Dermis blood vessel endothelial cell (primary cell): Measurements from ENCODE around the gene PHRF1. TPM values are rescaled to one million over a fixed set of nuclear protein-coding genes. Genes with fewer than 3 reads are reported as not detected.

Source experiments
- DNase-seq: peaks from one replicate; pipeline ENCODE4 v3.0.0; 2010
- total RNA-seq: library from RNA; depleted of rRNA; stranded (reverse); fragments of >200 nt; gene quantifications from 2 replicates; pipeline ENCODE4 v1.2.3, GENCODE V29; 2014

PHRF1 gene, protein sequence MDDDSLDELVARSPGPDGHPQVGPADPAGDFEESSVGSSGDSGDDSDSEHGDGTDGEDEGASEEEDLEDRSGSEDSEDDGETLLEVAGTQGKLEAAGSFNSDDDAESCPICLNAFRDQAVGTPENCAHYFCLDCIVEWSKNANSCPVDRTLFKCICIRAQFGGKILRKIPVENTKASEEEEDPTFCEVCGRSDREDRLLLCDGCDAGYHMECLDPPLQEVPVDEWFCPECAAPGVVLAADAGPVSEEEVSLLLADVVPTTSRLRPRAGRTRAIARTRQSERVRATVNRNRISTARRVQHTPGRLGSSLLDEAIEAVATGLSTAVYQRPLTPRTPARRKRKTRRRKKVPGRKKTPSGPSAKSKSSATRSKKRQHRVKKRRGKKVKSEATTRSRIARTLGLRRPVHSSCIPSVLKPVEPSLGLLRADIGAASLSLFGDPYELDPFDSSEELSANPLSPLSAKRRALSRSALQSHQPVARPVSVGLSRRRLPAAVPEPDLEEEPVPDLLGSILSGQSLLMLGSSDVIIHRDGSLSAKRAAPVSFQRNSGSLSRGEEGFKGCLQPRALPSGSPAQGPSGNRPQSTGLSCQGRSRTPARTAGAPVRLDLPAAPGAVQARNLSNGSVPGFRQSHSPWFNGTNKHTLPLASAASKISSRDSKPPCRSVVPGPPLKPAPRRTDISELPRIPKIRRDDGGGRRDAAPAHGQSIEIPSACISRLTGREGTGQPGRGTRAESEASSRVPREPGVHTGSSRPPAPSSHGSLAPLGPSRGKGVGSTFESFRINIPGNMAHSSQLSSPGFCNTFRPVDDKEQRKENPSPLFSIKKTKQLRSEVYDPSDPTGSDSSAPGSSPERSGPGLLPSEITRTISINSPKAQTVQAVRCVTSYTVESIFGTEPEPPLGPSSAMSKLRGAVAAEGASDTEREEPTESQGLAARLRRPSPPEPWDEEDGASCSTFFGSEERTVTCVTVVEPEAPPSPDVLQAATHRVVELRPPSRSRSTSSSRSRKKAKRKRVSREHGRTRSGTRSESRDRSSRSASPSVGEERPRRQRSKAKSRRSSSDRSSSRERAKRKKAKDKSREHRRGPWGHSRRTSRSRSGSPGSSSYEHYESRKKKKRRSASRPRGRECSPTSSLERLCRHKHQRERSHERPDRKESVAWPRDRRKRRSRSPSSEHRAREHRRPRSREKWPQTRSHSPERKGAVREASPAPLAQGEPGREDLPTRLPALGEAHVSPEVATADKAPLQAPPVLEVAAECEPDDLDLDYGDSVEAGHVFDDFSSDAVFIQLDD (N-terminal part only)
- 27.7 and 31.4 TPM in 2 replicates for total RNA-seq

DNA sequence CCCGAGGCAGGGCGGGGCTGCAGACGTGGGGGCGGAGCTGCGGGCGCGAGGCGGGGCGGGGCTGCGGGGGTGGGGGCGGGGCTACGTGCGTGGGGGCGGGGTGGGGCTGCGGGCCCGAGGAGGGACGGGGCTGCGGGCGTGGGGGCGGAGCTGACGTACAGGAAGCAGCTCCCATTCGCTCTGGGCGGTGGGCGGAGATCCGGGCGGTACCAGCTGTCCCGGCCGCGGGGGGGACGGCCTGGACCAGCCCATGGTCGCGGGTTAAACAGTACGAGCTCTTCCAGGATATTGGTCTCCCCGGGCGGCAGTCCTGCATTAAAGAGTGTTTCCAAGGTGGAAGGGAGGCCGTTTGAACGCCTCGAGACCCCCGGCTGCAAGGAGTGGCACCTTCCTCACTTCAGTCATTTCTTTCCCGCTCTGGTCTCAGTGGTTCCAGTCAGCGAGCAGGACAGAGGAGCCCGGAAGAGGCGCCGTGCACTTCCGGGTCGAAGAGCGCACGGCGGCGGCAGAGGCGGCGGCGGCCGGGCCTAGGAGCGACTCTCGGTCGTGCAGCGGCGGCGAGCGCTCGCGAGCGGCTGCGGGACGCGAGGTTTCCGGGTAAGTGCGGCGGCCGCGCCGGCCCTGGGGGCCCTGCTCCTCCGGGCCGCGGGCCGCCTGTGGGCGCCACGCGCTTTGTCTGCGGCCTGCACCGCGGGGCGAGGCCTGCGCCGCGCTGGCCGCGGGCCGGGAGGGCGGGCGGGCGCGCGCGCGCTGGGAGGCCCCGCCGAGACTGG, at the start of gene PHRF1:
Gene PHRF1 (plus strand): TSS at position 475 of the 773 bp plus-strand sequence. CDS start 5,043 bp downstream, outside the sequence.
- DNase-seq, result peak; percentile 96

DNA sequence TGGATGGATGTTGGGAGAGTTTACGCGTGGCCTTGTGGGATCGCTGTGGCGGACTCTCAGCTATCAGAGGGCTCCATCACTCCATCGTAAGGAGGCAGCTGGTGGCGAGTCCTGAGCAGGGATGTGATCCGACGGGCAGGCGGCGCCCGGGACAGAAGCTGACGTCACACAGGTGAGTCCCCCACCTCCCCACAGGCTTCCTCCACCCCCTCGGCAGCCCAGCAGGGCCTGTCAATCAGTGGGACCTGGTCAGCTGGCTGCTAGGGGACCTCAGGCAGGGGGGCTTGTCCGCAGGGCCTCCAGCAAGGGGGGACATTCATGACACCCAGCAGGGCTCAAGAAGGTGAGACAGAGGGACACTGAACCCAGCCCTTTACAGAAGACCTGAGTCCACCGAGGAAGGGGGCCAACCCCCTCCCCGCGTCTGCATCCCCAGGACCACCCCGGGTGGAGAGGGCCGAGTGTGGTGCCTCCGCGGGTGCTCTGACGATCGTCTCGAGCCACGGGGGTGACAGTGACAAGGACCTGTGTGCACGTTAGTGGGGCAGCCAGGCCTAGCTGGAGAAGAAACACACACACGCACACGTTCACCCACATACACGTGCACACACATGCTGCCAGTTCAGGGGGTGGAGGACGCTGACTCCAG, 48.0 kb upstream of the PHRF1 start:
- DNase-seq, result no peak

DNA sequence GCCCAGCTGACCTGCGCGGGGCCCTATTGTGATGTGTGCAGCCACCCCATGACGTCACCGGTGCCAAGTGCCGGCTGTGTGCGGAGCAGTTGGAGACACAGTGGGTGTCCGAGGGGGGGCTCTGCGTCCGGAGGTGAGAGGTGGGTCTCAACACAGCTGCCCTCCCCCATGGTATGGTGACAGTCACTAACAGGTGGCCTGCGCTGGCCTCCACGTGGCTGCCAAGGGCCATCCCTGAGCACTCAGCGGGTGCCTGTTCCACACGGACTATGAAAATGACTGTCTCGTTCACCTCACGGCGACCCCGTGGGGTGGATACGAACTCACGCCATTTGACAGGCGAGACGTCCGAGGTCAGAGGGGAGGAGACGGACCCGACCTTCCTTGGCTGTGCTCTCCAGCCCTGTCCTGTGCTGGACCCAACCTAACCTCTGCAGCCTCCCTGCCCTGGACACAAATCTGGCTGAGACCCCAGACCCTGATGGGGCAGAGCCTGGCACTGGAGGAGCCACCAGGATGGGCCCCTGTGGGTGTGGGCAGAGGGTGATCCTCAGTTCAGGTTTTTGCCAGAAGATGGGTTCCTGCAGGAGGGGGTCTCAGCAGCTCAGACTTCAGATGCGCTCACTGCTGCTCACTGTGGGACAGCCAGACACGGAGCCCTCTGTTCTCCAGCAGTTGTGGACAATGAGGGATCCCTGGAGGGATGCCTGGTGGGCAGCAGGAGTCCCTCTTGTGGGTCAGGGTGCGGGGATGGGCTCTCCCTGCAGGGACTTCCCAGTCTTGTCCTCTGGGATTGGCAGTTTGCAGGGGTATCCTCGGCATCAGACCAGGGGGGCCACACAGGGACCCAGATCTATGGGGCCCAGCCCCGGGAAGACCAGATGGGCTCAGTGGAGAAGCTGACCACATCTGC, 47.2 kb upstream of the PHRF1 start:
- DNase-seq, result no peak

DNA sequence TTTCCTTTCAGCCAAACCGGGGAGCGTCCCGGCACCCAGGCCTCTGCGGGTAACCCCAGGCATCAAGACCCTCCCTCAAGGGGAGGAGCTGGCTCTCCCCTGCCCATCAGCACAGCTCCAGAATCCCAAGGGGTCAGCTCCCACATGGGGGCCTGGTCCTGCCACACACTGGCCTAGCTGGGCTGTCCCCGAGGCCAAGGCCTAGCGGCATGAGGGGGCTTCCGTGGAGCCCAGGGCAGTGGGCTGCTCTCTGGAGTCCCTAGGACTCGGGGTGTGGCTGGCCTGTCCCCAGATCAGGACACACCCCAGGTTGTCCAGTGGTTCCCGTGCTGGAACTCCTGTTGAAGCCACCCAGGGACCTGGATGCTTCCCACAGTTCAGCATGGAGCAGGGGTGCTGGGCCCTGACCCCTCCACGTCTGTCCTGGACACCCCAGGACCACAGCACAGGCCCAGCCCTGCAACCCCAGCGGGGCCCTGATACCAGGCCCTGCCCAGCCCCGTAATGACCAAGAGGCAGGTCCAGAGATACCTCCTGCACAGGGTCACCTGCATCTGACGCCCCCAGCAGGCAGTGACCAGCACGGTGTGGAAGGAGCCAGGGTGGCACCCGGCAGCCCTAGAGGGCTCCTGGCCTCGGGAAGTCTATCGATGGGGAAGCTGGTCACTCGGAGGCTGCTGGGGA, 46.4 kb upstream of the PHRF1 start:
- no peak for DNase-seq

DNA sequence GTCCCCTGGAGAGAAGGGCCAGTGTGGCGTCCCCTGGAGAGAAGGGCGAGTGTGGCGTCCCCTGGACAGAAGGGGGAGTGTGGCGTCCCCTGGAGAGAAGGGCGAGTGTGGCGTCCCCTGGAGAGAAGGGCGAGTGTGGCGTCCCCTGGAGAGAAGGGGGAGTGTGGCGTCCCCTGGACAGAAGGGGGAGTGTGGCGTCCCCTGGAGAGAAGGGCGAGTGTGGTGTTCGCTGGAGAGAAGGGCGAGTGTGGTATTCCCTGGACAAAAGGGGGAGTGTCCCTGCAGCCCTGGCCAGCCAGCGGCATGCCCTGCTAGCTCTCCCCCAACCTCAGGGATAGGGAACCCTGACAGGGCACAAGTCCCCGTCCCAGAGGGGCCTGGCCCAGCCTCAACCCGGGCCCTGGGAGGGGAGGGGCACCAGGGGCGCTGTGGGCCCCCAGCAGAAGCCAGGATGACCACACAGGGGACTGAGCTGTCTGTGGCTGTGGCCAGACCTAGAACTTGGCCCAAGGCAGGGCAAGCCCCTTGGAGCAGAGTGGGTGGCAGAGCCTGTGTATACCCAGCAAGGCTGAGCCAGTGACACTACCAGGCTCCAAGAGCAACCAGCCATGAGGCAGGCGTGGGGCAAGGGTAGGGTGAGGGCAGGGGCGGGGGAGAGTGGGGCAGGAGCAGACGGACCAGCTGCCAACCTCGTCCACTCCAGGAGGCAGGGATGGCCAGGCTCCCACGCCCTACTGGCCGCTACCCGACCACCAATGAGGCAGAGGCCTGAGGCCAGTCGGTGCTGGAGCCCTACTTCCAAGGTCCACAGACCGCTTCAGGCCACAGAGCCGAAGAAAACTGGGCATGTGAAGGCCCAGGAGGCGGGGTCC, 45.1 kb upstream of the PHRF1 start:
- no peak for DNase-seq

DNA sequence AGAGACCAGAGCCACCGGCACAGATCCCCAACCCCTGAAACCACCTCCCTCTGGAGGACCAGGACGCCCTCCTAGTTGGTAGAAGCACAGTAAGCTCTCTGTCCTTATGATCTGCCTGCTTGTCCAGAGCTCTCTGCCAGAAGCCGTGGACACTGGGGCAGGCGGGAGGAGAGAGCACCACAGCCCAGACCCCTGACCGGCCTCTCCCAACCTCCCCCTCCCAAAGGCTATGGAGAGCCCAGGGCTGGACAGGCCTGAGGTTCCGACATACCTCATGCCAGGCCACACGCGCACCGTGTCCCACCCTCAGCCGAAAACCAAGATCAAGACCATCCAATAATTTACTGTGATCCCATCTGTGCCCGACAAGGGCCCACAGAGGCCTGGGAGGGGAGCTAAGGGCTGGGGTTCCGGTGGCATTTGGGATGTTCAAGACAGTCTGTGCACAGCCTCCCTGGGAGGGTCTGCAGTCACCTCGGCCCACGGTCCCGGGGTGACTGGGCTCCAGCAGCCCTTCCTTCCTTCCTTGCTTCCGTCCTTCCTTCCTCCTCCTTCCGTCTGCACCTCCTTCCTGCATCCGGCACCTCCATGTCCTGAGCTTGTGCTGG, 44.2 kb upstream of the PHRF1 start:
- no peak for DNase-seq

DNA sequence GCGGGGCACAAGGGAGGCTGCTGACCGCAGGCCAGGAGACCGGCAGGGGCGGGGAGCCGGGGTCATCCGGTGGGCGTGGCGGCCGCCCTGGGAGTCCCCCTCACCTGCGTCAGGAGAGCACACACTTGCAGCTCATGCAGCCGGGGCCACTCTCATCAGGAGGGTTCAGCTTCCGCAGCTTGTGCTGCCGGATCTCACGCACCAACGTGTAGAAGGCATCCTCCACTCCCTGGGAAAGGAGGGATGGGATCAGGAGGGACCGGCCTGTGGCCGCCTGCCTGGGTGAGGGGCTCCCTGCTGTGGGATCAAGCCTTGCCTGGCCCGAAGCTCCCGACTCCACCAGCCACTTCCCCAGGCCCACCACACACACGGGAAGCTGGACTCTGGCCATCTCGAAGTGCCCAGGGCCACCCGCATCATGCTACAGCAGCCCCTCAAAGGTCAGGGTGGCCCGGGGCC, 43.7 kb upstream of the PHRF1 start:
- DNase-seq, result no peak

DNA sequence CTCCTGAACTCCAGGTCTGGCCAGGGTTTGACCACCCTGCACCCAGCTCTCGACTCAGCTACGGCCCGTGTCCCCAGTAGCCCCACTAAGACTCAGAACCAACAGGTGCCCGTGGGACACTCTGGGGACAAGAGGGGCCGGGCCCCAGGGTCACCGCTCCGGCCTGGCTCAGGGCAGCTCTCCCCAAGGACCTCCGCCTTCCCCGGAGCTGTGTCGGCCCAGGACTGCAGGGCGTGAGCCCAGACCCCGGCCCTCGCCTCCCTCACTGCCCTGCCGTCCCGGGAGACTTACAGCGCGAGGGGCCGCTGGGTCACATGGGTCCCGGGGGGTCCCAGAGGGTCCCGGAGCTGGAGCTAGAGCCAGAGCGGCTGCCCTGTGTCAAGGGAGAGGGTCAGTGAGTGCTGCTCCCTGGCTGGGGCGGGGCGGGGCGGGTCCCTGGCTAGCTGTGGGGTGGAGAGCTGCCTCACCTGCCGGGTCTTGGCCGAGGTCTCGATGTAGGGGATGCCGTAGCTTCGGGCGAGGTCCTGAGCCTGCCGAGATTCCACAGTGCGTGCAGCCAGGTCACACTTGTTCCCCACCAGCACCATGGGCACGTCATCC, 43.2 kb upstream of the PHRF1 start:
- DNase-seq, result no peak

DNA sequence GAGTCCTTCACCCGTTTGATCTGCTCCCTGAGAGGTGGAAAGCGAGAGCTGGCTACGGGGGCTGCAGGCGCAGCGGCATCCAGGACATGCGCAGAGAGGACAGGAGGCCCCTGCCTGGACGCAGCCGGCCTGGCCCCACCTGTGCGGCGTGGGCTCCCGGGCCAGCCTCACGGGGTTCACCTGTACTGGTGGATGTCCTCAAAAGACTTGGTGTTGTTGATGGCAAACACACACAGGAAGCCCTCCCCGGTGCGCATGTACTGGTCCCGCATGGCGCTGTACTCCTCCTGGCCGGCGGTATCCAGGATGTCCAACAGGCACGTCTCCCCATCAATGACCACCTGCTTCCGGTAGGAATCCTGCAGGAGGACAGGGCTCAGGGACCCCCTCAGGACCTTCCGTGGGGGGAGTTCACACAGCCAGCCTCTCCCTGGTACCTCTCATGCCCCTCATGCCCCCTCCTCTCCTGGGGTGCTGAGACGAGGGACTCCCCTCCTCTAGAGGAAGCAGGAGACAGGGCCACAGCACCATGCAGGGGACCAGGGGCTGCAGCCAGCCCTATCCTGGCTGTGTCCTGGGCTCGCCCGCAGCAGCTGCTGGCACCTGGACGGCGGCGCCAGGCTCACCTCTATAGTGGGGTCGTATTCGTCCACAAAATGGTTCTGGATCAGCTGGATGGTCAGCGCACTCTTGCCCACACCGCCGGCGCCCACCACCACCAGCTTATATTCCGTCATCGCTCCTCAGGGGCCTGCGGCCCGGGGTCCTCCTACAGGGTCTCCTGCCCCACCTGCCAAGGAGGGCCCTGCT, 42.5 kb upstream of the PHRF1 start:
- no peak for DNase-seq

DNA sequence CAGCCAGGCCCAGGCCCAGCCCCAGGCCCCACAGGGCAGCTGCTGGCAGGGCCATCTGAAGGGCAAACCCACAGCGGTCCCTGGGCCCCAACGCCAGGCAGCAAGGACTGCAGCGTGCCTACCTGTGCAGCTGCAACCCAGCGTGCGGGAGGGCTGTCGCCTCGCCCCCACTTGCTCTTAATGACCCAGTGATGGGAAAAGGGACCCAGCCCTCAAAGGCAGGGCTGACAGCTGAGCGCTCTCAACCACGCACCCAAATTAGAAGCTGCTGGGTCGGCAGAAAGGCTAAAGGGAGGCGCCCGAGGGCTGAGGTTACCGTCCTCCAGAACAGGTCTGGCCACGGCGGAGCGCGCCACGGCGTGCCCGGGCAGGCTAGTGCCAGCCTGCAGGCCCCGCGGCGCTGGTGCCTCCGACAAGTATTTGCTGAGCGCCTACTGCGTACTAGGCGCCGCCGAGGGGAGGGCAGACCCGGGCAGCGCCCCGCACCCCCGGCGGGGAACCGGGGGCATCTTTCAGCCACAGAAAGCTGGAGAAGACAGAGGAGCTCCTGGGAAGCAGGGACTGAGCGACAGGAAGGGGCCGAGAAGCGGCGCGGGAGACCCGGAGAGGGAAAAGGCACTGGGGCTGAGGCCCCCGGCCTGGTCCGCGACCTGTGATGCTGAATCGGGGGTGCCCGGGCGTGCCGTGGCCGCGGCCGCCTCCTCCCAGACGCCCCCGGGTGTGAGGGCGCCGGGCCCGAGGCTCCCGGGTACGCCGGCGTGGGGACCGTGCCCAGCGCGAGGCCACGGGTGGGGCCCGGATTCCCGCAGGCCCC, 41.7 kb upstream of the PHRF1 start:
- DNase-seq, result peak; percentile 57

DNA sequence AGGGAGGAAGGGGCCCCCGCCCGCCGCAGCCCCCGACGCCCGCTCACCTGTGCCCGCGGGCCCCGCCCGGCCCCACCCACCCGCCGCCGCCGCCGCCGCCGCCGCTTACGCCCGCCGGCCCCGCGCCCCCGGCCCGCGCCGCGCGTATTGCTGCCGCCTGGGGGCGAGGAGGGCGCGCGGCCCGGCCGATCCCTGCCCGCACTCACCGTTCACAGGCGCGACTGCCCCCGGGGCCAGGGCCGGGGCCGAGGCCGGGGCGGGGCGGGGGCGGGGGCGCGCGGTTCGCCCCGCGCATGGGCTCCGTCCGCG, 41.1 kb upstream of the PHRF1 start:
- DNase-seq, result no peak

DNA sequence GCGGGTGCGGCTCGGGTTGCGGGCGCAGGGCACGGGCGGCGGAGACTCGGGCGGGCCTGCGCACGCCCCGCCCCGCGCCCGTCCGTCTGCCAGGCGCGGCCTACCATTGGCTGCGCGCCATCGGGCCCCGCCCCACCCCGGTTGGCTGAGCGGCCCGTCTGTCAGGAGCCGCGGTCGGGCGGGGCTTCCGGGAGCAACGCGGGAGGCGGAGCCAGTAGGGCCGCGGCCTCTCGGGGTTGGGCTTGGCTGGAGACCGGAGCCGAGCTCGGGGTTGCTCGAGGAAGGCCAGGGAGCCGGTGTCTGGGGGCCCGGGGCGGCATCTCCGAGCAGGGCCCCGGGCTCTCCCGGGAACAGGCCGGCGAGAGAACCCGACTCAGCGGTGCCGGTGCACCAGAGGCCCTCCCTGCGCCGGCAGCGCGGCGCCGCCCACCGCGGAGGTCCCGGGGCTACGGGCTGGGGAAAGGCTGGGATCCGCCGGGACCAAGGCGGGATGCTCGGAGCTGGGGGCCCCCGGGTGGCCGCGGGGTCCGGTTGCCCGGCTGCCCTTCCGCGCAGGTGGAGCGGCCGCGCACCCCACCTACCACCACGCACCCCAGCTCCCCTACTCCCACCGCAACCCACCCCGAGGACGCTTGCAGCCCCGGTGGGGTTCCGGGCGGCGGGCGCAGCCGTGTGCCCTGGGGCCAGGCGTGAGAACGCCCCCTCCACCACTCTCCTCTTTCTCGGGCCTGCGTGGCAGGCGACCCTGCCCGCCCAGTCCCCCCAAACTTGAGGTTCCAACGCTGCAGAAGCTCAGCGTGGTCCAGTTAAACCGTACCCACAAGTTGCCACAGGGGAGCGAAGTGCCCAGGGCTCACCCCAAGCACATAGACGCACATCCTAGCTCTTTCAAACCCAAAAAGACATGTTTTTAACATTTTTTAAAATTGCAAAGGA, 40.5 kb upstream of the PHRF1 start, which contains the start of gene HRAS:
Gene HRAS (minus strand): TSS at position 58 of the 936 bp plus-strand sequence.
- DNase-seq, result peak; percentile 97

DNA sequence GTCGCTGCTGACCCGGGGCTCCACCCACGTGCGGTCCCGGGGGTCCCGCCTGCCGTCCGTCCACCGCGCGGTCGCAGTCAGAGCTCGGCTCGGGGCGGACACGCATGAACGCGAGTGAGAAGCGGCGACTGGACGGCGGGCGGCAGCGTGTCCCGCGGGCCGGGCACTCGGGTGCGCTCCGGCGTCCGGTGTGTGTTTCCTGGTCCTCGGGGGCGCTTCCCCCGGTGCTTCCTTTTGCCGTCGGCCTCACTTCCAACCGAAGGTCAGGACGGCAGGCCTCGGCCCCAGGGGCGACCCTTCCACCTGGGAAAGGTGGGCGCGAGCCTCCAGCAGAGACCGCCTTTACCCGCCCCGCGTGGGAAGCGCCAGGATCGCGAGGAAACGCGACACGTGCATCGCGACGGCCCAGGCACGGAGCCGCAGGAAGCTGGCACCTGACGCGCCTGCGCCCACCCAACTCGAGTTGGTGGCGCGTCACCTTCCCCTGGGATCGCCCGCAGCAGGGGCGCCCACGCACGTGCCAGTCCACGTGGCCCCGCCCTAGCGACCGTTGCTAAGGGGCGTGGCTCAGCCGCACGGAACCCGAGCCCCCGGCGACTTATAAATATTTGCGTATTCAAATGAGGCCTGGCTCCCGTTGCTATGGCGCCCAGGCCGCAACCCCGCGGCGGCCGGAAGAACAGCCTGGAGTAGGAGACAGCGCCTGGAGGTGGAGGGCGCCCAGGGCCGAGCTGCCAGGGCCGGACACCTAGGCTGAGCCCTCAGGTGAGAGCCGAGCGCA, 39.2 kb upstream of the PHRF1 start, which contains the start of gene LRRC56:
Gene LRRC56 (plus strand): TSS at position 687 of the 781 bp plus-strand sequence. CDS start 3,158 bp downstream, outside the sequence.
- DNase-seq, result peak; percentile 70
